Small intestine (tissue), 7 donors: ENCODE measurements around the gene IL10. TPM values are rescaled to one million over a fixed set of nuclear protein-coding genes. Genes with fewer than 3 reads are reported as not detected.
A peak's percentile ranks its signal among the peaks of the same experiment; 100 is the strongest.

Experiments used
- DNase-seq, 2 donors: peaks; one replicate each; pipeline versions ENCODE4 v3.0.0 to v3.0.0-alpha.2; 2013
- FAIRE-seq: peaks from 2 replicates; lab custom pipeline; 2012; peaks lifted over from hg19 to GRCh38; lab: Jason Lieb, UNC
- H3K27ac ChIP-seq, 3 donors: one replicate each; pipeline ENCODE4 v1.5.1; 2013; ENCODE audit warnings: low read length in 2 of 3, mild to moderate bottlenecking in 2 of 3, control low read depth in 1 of 3, inconsistent platforms in 1 of 3, low read depth in 1 of 3, moderate library complexity in 1 of 3
- H3K27me3 ChIP-seq, 3 donors: one replicate each; pipeline ENCODE4 v1.6.1; 2013; ENCODE audit warnings: low read length in 3 of 3, inconsistent platforms in 1 of 3; ENCODE audit not compliant: control insufficient read depth in 3 of 3, insufficient read depth in 3 of 3
- H3K36me3 ChIP-seq, 3 donors: one replicate each; pipeline ENCODE4 v1.6.1; 2013; ENCODE audit warnings: low read length in 3 of 3, inconsistent platforms in 1 of 3, low read depth in 1 of 3, mild to moderate bottlenecking in 1 of 3, moderate library complexity in 1 of 3; ENCODE audit not compliant: control insufficient read depth in 3 of 3, insufficient read depth in 2 of 3
- H3K4me1 ChIP-seq, 3 donors: one replicate each; pipeline ENCODE4 v1.6.1; 2013; ENCODE audit warnings: low read length in 2 of 3, inconsistent platforms in 1 of 3, low read depth in 1 of 3, mild to moderate bottlenecking in 1 of 3, moderate library complexity in 1 of 3; ENCODE audit not compliant: control insufficient read depth in 3 of 3, insufficient read depth in 2 of 3
- H3K4me3 ChIP-seq, 3 donors: one replicate each; pipeline ENCODE4 v1.5.1; 2013; ENCODE audit warnings: low read length in 3 of 3, control low read depth in 1 of 3, inconsistent platforms in 1 of 3, low read depth in 1 of 3, mild to moderate bottlenecking in 1 of 3, moderate library complexity in 1 of 3
- H3K9me3 ChIP-seq, 2 donors: one replicate each; pipeline ENCODE4 v1.6.1; 2013; ENCODE audit warnings: low read depth in 1 of 2, low read length in 1 of 2; ENCODE audit not compliant: control insufficient read depth in 2 of 2, insufficient read depth in 1 of 2
- WGBS, 3 donors: extraction: QIAGEN DNeasy Blood & Tissue Kit; methylation state at CpG; one replicate each; pipeline ENCODE4 v1.1.7; 2013; 5-methylcytosine and 5-hydroxymethylcytosine counted together
- polyA plus RNA-seq, 4 donors: library from polyadenylated mRNA; stranded (reverse) in 3 of 4; unstranded in 1 of 4; fragments of 200-250 nt in 3 of 4; fragments of 120-200 nt in 1 of 4; gene quantifications; one replicate each; pipeline versions ENCODE4 v1.2.1 to v1.2.3, GENCODE V29; 2013
- donor health status: healthy with polysubstance abuse.
- donor health status: control.
- donor health status: control.
- donor health status: Bipolar disorder and iron deficiency.
- donor health status: healthy.

IL10 gene
- polyA plus RNA-seq, 4 donors = 0.41 to 5.1 (median 0.54) TPM; not detected in 1

DNA sequence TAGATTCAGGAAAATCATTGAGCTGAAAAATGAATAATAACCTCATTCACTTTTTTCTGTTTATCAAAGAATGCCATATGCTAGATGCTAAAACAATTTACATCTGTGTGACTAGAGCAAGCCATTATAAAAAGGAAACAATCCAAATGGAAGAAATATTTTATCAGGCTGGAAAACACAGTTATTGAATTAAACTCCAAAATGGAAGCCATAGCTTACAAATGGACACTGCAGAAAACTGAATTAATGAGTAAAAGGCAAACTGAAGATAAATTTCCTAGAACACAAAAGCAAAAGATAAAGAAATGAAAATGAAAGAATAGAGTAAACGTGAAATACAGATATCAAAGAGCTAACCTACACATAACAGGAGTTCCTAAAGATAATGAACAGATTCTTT, 33.1 kb upstream of the IL10 start:
- no peaks in the 10 kb centered on the region for H3K9me3 ChIP-seq
- DNase-seq (no peak), FAIRE-seq (no peak)
- no peak overlapping the region for H3K27ac ChIP-seq
- H3K36me3 ChIP-seq = no peaks in the 10 kb centered on the region
- WGBS, 3 donors = 13 to 40% (median 15%) methylated on average over 1 of the region's 1 CpG
- no peak overlapping the region for H3K4me3 ChIP-seq
- H3K4me1 ChIP-seq = no peaks in the 10 kb centered on the region
- no peaks in the 10 kb centered on the region for H3K27me3 ChIP-seq

DNA sequence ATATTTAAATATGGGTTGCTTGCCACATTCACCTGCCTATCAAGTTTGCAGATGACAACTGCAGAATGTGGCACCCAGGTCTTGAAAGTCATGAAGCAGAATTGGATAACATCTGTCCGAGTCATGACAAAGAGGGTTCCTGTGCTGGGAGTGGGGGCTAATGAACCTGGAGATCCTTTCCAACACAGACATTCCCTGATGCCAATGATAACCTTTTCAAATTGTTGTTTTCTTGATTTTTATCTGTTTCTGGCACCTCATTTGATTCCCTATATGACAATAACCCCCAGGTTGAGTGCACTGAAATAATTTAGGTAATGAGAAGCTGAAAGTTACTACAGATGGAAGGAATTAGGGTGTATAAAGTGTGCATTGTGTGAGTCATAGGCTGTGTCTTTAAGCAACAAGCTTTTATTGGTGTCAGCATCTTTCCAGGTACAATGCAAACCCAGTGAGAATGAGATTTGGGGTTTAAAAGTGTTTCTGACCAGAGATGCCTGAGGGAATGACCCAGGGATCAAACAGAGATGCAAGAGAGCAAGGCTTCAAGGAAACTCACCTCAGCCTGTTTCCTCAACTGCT, 32.0 kb upstream of the IL10 start:
- Histone ChIP-seq H3K27me3 (no peaks in the 10 kb centered on the region), H3K9me3 (no peaks in the 10 kb centered on the region), H3K27ac (peak overlapping the region in 1 of 3 donors; percentile 90), H3K4me1 (no peaks in the 10 kb centered on the region), H3K36me3 (no peaks in the 10 kb centered on the region), H3K4me3 (no peak overlapping the region)
- no peak for FAIRE-seq
- no peak for DNase-seq
- 80 to 92% (median 92%) methylated on average over 1 of the region's 1 CpG for WGBS, 3 donors

DNA sequence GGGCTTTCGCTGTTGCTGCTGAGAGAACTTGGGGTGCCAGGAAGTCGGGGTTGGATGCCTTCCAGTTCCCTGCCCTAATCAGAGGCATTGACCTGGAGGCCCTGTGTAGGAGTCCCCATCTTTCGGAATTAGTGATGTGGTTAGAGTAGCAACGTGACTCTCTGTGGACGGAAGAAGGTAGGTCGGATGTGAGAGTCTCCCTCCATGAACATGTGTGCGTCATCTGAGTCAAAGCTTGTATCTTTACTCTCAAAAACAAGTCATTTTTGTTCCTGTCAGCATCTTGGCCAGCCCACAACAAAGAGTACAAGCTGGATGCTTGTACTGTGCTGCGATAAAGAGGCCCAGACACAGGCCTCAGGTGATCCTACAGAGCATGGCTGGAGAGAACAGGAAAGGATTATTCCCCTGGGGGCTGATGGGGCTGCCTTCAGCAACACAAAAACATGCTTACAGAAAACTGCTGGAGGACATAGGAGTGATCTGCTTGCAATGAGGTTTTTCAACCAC, 31.0 kb upstream of the IL10 start:
- no peaks in the 10 kb centered on the region for H3K27me3 ChIP-seq
- H3K4me1 ChIP-seq = no peaks in the 10 kb centered on the region
- H3K36me3 ChIP-seq = no peaks in the 10 kb centered on the region
- H3K9me3 ChIP-seq = no peaks in the 10 kb centered on the region
- 62 to 79% (median 74%) methylated on average over 8 of the region's 8 CpGs for WGBS, 3 donors
- DNase-seq (peak in 1 of 2 donors; percentile 74), FAIRE-seq (no peak)
- peak overlapping the region in 1 of 3 donors; percentile 90 for H3K27ac ChIP-seq
- H3K4me3 ChIP-seq = no peak overlapping the region

DNA sequence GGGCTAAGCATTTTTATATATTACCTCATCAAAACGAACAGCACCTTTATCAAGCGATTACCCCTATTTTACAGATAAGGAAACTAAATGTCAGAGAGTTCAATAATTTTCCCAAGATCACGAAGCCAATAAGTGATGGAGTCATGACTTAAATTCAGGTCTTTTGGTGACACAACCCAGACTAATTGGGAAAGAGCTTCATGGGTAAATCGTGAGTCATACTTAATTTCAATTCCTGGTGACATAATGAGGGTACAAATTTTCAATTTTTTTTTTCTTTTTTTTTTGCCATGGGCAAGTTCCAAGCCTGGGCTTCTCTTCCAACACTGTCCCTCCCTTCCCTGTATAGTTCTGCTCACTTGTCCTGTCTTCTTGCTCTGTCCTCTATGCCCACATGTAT, 30.1 kb upstream of the IL10 start:
- H3K9me3 ChIP-seq = no peaks in the 10 kb centered on the region
- WGBS, 3 donors = 51 to 75% (median 62%) methylated on average over 4 of the region's 4 CpGs
- H3K4me3 ChIP-seq = no peak overlapping the region
- H3K27me3 ChIP-seq = no peaks in the 10 kb centered on the region
- peak overlapping the region in 1 of 3 donors; percentile 8 for H3K27ac ChIP-seq
- H3K4me1 ChIP-seq = no peaks in the 10 kb centered on the region
- DNase-seq = no peak
- no peak for FAIRE-seq
- H3K36me3 ChIP-seq = no peaks in the 10 kb centered on the region

DNA sequence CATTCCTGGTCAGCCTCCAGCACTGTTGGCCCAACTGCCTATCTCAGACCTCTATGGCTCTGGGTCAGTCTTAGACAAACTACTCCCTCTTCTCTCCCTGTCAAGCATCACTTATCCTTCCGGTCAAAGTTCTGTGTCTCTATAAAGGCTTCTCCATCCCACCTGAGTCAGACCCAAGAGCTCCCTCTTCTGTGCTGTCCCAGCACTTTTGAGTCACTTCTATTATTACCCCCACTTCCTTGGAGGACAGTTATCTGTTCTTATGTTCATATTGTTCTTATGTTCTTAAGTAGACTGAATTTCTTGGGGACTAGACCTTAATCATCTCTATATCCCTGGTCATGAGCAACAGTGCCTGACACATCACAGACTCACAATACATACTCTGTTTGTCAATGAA, 29.2 kb upstream of the IL10 start:
- Histone ChIP-seq H3K27me3 (no peaks in the 10 kb centered on the region), H3K27ac (no peak overlapping the region), H3K9me3 (no peaks in the 10 kb centered on the region), H3K4me1 (no peaks in the 10 kb centered on the region), H3K36me3 (no peaks in the 10 kb centered on the region), H3K4me3 (no peak overlapping the region)
- WGBS, 3 donors = 67 to 94% (median 89%) methylated on average over 1 of the region's 1 CpG
- no peak for DNase-seq
- FAIRE-seq = no peak

DNA sequence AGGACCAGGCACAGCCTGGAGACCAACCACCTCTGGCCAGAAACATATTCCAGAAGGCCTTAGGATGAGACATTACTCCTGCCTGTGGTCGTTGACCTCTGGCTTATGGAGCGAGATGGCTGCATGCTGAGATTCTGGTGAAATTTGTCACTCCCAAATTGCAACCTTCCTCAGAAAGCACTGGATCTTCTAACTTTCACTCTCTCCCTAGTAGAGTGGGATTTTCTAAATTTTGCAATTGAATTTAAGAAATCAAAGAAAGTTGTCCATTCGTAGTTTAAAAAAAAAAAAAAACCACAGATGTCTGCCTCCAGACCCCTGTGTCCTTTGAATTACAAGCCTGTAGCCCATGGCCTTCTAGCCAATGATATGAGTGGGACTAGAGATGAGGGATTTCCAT, 28.6 kb upstream of the IL10 start:
- H3K4me3 ChIP-seq = no peak overlapping the region
- H3K9me3 ChIP-seq = no peaks in the 10 kb centered on the region
- no peak overlapping the region for H3K27ac ChIP-seq
- 85 to 92% (median 90%) methylated on average over 3 of the region's 3 CpGs for WGBS, 3 donors
- H3K27me3 ChIP-seq = no peaks in the 10 kb centered on the region
- no peak for DNase-seq
- no peaks in the 10 kb centered on the region for H3K36me3 ChIP-seq
- H3K4me1 ChIP-seq = no peaks in the 10 kb centered on the region
- no peak for FAIRE-seq

DNA sequence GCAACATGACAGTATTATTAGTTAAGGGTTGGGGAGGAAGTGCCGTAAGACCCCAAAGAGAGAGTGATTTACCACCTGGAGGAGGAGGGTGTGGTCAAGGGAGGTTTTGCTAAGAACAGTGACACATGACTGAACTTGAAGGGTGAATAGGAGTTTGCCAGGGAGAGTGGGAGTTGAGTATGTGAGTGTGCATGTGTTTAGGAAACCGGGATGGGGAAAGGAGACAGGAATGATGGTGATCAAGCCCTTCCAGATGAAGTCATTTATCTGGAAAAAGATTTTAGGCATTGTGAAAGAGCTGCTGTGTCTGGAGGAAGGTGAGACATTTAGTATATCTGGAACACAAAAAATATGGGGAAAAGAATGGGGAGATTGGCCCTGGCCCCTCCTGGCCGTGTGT, 28.1 kb upstream of the IL10 start:
- Histone ChIP-seq H3K36me3 (no peaks in the 10 kb centered on the region), H3K27me3 (no peaks in the 10 kb centered on the region), H3K9me3 (no peaks in the 10 kb centered on the region), H3K27ac (no peak overlapping the region), H3K4me1 (no peaks in the 10 kb centered on the region), H3K4me3 (no peak overlapping the region)
- no peak for FAIRE-seq
- DNase-seq = no peak
- 85 to 89% (median 87%) methylated on average over 3 of the region's 3 CpGs for WGBS, 3 donors

DNA sequence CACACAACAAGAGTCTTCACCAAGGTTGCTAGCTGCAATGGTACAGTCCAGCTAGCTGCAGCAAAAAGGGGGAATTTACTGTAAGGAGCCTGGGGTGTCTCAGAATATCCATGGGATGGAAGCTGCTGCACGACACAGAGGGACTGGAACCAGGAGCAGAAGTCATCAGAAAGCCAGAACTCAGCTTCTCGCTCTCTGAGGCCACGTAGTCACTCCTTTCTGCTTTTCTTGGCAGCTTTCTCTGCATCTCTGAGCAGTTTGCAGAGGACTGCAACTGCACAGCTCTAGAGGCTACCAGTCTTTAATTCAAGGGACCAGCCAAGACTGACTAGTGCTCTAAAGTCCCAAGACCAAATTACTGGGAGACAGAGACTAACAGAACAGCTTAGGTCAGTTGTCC, 27.0 kb upstream of the IL10 start:
- no peaks in the 10 kb centered on the region for H3K4me1 ChIP-seq
- no peaks in the 10 kb centered on the region for H3K36me3 ChIP-seq
- 90 to 97% (median 92%) methylated on average over 3 of the region's 3 CpGs for WGBS, 3 donors
- DNase-seq (no peak), FAIRE-seq (no peak)
- no peak overlapping the region for H3K4me3 ChIP-seq
- H3K9me3 ChIP-seq = no peaks in the 10 kb centered on the region
- H3K27ac ChIP-seq = no peak overlapping the region
- H3K27me3 ChIP-seq = no peaks in the 10 kb centered on the region
